ENCODE measurements around the gene LRSAM1.

- no peak for TF ChIP-seq GATA2 (IDR thresholded peaks at IDR 0.05; ENCODE audit: low read depth, low read length)
- TF ChIP-seq GATA3 (IDR thresholded peaks at IDR 0.05; ENCODE audit: low read depth, low read length), result no peak
Observed at GRCh38 chr9:127446713-127447415, 4.4 kb upstream of the LRSAM1 start.

Data from SH-SY5Y (cell line).